Adrenal gland (tissue), 12 donors: ENCODE measurements around the gene LAPTM5. TPM values are rescaled to one million over a fixed set of nuclear protein-coding genes. Genes with fewer than 3 reads are reported as not detected.

Experiments used
- DNase-seq, 7 donors: peaks; one replicate each; pipeline ENCODE4 v3.0.0-alpha.2; 2019 to 2020
- H3K27ac ChIP-seq, 5 donors: fragments of 200-600 bp; sonication (generic) in 4 of 5; 1 replicate in 3 of 5; 2 replicates in 2 of 5; pipeline versions ENCODE4 v1.5.1 to v1.8.0; 2016 to 2020; ENCODE audit warnings: mild to moderate bottlenecking in 1 of 5
- H3K27me3 ChIP-seq: fragments of 200-600 bp; 2 replicates; pipeline ENCODE4 v1.8.0; 2021
- H3K36me3 ChIP-seq, 2 donors: fragments of 200-600 bp; replicated peaks in 1 of 2; 1 replicate in 1 of 2; 2 replicates in 1 of 2; pipeline versions ENCODE4 v1.5.1 to v1.8.0; 2018 to 2022
- H3K4me1 ChIP-seq, 2 donors: fragments of 200-600 bp; replicated peaks in 1 of 2; 1 replicate in 1 of 2; 2 replicates in 1 of 2; pipeline versions ENCODE4 v1.5.1 to v1.8.0; 2018 to 2021
- H3K4me3 ChIP-seq, 4 donors: fragments of 200-600 bp; sonication (generic) in 3 of 4; one replicate each; pipeline ENCODE4 v1.5.1; 2016 to 2018
- H3K9me3 ChIP-seq, 3 donors: fragments of 200-600 bp; sonication (generic) in 1 of 3; replicated peaks in 1 of 3; 1 replicate in 2 of 3; 2 replicates in 1 of 3; pipeline versions ENCODE4 v1.5.1 to v1.8.0; 2016 to 2021
- POLR2A ChIP-seq, 2 donors: fragments of 450-650 bp; IDR thresholded peaks; one replicate each; pipeline ENCODE4 v1.6.1; 2017; ENCODE audit warnings: antibody characterized with exemption in 2 of 2, mild to moderate bottlenecking in 2 of 2, moderate library complexity in 1 of 2
- WGBS, 4 donors: extraction: QIAGEN DNeasy Blood & Tissue Kit in 2 of 4; methylation state at CpG; one replicate each; pipeline versions ENCODE4 v1.1.5 to v1.1.7; 2013 to 2017; 5-methylcytosine and 5-hydroxymethylcytosine counted together
- intact Hi-C, 2 donors: fragments of 100-400 bp; cut with DNase I; formaldehyde crosslinking; loops; one replicate each; pipeline versions ENCODE4 v1.14.1 to v1.15.0; 2022 to 2023
- polyA plus RNA-seq, 3 donors: library from polyadenylated mRNA; stranded (reverse); fragments of 200-250 nt in 2 of 3; fragments of 350-450 nt in 1 of 3; fragmentation: Illumina TruSeq in 1 of 3; extraction: RNeasy Lipid Tissue Mini Kit (QIAGEN cat#74804) in 1 of 3; gene quantifications; one replicate each; pipeline ENCODE4 v1.2.3, GENCODE V29; 2013 to 2014
- total RNA-seq, 9 donors: library from RNA; depleted of rRNA in 4 of 9; stranded (reverse); fragments of >200 nt in 4 of 9; fragments of 120-200 nt in 1 of 9; fragmentation: NEBNext Ultra II Directional in 1 of 9; extraction: Animal tissue kit (Norgen Biotek cat#: 25700) in 1 of 9; gene quantifications; one replicate each; pipeline versions ENCODE4 v1.1.0 to v1.2.4, GENCODE V29; 2013 to 2023
- TF ChIP-seq, protein P1 (sequence below), 6 experiments: fragments of 450-650 bp in 4 of 6; fragments of 200-600 bp in 2 of 6; sonication (generic) in 1 of 6; IDR thresholded peaks; 1 replicate in 5 of 6; 2 replicates in 1 of 6; pipeline versions ENCODE4 v1.5.1 to v1.8.0; 2016 to 2021; ENCODE audit warnings: antibody characterized with exemption in 6 of 6, mild to moderate bottlenecking in 2 of 6, moderate library complexity in 1 of 6
- donor health status: healthy with polysubstance abuse.
- donor health status: Bipolar disorder and iron deficiency.
- donor health status: DM: yes; HTN: yes; CAD: no.
- donor health status: DM: no; HTN: no; CAD: no.
- donor health status: DM: no; HTN: no; CAD: no.
- donor health status: DM: yes; HTN: yes; CAD: no.

LAPTM5 gene
- total and polyA plus RNA-seq, 12 donors, result 7.8 to 177 (median 109) TPM

DNA sequence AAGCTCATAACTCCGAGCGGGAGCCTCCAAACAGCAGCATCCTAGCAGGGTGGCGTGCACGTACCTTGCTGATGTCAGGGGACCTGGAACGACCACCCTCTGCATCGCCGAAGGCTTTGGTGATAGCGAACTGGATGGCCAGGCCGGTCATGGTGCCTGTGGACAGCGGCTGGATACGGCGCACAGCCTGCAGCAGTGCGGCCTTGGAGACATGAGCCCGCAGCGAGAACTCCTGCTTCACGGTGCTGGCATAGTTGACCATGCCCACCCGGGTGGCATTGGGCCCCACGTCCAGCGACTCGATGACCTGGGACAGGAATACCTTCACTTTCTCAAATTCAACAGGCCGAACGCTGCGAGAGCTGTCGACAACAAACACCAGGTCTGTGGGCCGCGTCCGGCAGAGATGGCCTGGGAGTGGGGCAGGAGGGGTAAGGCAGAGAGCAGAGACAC lies 36.2 kb downstream of the LAPTM5 start:
- WGBS, 4 donors, result 91 to 96% (median 93%) methylated on average over 16 to 27 of the region's 27 CpGs
- intact Hi-C loops, result loop anchor here in 1 of 2 donors (5.0 kb wide), 2 partner anchors 56 to 191 kb away; no protein-coding TSS in a partner anchor
- peaks cover 7 to 10% of the 10 kb centered on the region in 2 donors for H3K4me1 ChIP-seq
- no peaks in the 10 kb centered on the region for H3K27me3 ChIP-seq
- H3K36me3 ChIP-seq, result no peaks in the 10 kb centered on the region
- H3K9me3 ChIP-seq, result no peaks in the 10 kb centered on the region
- no peak for DNase-seq
- no peak overlapping the region for H3K27ac ChIP-seq
- H3K4me3 ChIP-seq, result no peak overlapping the region
- TF ChIP-seq, protein P1, sequence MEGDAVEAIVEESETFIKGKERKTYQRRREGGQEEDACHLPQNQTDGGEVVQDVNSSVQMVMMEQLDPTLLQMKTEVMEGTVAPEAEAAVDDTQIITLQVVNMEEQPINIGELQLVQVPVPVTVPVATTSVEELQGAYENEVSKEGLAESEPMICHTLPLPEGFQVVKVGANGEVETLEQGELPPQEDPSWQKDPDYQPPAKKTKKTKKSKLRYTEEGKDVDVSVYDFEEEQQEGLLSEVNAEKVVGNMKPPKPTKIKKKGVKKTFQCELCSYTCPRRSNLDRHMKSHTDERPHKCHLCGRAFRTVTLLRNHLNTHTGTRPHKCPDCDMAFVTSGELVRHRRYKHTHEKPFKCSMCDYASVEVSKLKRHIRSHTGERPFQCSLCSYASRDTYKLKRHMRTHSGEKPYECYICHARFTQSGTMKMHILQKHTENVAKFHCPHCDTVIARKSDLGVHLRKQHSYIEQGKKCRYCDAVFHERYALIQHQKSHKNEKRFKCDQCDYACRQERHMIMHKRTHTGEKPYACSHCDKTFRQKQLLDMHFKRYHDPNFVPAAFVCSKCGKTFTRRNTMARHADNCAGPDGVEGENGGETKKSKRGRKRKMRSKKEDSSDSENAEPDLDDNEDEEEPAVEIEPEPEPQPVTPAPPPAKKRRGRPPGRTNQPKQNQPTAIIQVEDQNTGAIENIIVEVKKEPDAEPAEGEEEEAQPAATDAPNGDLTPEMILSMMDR (IDR thresholded peaks at IDR 0.05), result no peak
- no peak for TF ChIP-seq POLR2A (IDR thresholded peaks at IDR 0.05)

DNA sequence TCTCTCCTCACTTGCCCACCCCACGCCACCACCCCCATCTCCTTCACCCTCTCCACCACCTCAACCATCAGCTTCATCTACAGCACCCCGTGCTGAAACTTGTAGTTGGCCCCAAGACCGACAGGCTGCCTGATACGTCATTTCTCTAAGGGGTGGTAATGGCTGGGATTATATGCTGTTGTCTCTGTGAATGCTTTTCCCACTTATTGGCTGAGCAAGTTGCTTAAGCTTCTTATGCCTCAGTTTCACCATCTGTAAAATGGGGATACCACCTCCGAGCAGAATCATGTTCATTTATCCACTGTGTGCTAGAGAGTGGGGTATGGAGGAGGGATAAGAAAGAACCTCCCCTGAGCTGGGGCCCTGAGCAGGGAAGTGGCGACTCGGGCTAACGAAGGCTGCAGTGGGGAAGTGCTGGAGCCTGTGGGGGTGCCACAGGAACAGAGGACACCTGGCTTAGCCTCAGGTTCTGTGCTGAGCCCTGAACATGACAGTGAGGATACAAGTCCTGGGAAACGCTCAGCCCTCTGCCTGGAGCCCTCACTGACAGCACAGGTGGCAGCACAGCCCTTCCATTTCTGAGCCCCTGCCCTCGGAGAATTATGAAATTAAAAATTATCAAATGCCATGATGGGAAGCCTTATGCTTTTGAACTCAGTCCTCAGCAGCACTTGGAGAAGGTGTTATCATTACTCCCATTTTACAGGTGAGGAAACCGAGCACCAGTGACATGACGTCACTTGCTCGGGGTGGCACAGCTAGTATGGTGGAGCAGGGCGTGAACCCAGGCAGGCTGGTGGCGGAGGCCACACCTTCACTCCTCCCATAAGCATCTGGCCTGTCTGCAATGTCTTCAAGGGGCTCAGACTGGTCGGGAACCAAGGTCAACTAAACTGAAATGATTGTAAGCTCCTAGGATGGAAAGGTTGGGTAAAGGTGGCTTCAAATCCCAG lies 37.0 kb downstream of the LAPTM5 start:
- no peak overlapping the region for H3K4me3 ChIP-seq
- 87 to 91% (median 90%) methylated on average over 14 to 16 of the region's 16 CpGs for WGBS, 4 donors
- TF ChIP-seq, protein P1 (IDR thresholded peaks at IDR 0.05), result no peak
- TF ChIP-seq POLR2A (IDR thresholded peaks at IDR 0.05), result no peak
- H3K27me3 ChIP-seq, result no peaks in the 10 kb centered on the region
- intact Hi-C loops, result loop anchor here in 1 of 2 donors (5.0 kb wide), 2 partner anchors 57 to 192 kb away; no protein-coding TSS in a partner anchor
- H3K9me3 ChIP-seq, result no peaks in the 10 kb centered on the region
- no peaks in the 10 kb centered on the region for H3K36me3 ChIP-seq
- H3K4me1 ChIP-seq, result peaks cover 7 to 10% of the 10 kb centered on the region in 2 donors
- no peak for DNase-seq
- H3K27ac ChIP-seq, result no peak overlapping the region

DNA sequence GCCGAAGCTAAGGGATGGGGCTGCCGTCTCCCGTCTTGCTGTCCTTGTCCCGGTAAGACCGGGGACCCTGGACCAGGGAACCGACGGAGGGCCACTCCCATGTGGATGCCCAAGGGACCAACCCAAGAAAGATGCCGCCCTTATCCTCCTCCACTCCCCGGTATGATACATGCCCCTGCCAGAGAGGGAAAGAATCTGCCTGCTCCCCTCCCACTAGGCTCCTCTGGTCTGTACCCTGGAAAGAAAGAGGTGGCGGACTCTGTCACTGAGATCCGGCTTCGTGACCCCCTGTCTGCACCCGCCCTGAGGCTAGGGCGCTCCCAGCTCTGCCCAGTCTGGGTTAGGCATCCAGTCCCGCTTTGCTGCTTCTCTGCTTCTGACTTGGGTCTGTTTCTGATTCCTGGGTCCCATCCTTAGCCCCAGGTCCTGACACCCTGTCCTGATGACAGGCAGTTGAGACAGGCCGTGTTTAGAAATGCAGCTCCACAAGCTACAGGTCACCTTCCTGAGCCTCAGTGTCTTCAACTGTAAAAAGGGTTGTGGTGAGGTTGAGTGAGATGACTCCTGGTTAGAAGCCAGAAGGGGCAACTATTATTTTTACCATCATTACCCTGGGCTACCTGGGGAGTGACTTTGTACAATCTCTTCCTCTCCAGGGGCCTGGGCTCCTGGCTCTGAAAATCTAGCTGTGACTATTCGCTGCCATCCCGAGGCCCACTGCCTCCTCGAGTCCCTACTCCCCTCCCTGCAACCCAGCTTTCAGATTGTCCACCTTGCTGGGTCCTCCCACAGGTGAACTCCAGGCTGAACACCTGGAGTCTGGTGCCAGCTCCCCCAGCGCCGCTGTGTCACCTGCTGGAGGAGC lies 37.9 kb downstream of the LAPTM5 start:
- peak in 2 of 7 donors; percentile 39 to 77 for DNase-seq
- intact Hi-C loops, result loop anchor here in 1 of 2 donors (5.0 kb wide), 2 partner anchors 58 to 193 kb away; no protein-coding TSS in a partner anchor
- WGBS, 4 donors, result 33 to 61% (median 39%) methylated on average over 9 to 21 of the region's 21 CpGs
- H3K27ac ChIP-seq, result peak overlapping the region in 4 of 5 donors; percentile 96 to 99 (median 99)
- no peaks in the 10 kb centered on the region for H3K27me3 ChIP-seq
- H3K36me3 ChIP-seq, result no peaks in the 10 kb centered on the region
- TF ChIP-seq, protein P1 (IDR thresholded peaks at IDR 0.05), result peak in 1 of 6 experiments; percentile 5
- no peak for TF ChIP-seq POLR2A (IDR thresholded peaks at IDR 0.05)
- H3K4me3 ChIP-seq, result peak overlapping the region in 1 of 4 donors; percentile 49
- peaks cover 0 to 4% (median 0%) of the 10 kb centered on the region in 3 donors for H3K9me3 ChIP-seq
- H3K4me1 ChIP-seq, result peaks cover 7 to 10% of the 10 kb centered on the region in 2 donors
